Kasumi-1 (cell line): ENCODE data around the gene DELE1.
A peak's percentile ranks its signal among the peaks of the same experiment; 100 is the strongest.

Experiments used
- DNase-seq, 2 experiments: peaks; one replicate each; lab custom pipeline; 2025; lab: John Stamatoyannopoulos, UW

Gene DELE1

DNA sequence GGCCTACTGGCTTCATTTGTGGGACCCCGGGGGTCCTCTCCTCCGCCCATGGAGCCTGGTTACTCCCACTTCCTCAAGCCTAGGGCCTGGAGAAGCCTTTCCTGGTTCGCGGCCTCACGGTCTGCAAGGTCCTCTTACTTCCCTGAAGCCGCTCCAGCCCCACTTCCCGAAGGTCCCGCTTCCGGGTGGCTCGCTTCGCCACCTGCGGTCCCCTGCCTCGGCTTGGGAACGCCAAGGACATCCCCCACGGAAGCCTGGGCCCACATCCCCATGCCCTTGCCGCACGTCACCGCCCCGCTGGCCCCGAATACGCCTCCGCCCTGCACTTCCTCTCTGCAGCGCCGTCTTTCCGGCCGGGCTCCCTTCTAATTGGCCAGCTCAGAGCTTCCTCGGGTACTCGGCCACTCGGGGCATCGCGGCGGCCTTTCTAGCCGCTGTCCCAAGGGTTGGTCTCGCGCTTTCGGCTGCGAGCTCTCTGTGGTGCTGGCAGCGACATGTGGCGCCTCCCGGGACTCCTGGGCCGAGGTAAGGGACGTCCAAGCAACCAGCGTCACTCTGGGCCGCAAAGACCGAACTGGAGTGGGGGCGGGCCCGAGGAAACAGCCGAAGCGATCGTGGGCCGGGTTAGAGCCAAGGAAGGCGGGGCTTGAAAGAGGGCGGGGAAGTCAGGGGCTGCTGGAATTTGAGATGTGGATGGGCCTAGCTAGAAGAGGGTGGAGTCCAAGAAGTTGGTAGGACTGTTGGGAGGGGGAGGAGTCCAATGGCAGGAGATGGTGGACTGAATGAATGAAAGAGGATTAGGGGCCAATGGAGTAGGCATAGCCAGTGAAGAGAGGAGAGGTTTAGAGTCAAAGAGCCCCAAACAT lies at the start of gene DELE1:
Gene DELE1 (plus strand): TSS at position 424 of the 866 bp plus-strand sequence. CDS start 71 bp downstream, at position 495.
- DNase-seq = peak; percentile 96 to 98

DNA sequence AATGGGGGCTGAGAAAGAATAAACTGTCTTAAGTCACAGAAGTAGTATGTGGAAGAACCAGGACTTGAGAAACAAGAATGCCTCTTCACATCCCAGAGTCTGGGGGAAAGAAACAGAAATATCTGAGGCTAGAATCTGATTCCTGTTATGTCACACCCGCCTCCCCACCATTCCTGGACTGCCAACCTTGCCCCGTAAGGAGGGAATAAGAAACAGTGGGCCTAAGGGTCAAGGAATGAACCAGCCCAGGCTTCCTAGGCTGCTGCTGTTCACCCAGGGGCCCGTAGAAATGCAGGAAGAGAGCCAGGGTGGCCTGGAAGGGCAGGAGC lies 49.8 kb upstream of the DELE1 start:
- DNase-seq = no peak

- DNase-seq = no peak
Measured at GRCh38 chr5:141874262-141874964, 49.3 kb upstream of the DELE1 start.

DNA sequence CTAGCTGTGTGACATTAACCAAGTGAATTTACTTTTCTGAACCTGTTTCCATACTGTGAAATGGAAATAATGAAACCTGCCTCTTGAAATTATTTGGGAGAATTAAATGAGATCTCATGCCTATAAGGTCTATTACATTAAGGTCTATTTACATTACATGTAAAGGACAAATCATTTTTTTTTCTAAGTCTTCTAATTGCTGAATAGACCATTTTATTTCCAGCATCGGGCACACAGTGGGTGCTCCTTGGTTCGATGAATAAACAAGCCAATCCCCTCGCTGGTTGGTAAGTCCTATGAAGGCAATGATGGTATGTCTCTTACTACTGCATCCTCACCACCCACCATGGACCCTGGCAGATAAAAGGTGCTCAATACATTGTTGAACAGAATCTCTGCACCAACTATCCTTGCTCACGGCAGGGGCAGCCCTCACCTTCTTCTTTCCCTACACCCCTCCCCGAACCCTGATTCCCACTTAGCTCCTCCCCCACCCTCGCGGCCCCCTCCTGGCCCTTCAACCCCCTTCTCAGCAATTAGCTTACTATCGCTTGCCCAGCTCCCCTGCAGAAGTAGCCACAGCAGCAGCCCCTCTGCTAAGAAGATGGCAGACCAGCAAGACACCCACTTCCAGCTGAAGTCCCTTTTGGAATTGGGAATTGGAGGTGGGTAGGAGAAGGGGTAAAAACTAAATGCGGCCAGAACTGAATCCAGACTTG lies 48.5 kb upstream of the DELE1 start:
- DNase-seq = no peak

- no peak for DNase-seq
Measured at GRCh38 chr5:141875795-141876627, 47.7 kb upstream of the DELE1 start.

DNA sequence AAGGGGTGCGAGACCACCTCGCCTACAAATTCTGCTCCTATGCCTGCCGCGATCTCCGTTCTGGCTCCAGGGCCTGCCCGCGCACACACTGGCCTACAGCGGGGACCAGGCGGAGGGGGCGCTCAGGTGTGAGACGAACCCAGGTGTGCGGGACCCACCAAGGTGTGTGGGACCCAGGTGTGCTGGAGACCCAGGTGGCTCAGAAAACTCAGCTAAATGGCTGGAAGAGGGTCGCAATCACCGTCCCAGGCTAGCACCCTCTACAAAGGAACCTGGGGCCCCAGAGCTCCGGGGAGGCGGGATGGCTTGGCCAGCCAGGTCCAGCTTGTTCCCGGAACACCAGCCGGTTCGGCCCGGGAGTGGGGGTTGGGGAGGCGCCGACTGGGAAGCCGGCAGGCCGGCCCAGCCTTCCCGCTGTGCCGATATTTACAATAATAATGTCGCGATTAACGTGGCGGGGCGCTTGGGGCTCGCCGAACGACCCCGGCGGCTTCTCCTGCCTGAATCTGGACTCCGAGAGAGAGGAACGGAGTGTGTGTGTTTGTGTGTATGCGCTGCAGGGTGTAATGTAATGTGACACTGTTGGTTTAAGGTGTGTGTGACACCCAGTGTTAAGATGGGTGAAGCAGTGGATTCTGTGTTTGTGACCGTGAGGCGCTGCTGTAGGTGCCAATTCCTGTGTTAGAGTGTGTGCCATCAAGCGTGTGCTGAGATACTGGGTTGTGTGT lies 46.9 kb upstream of the DELE1 start:
- DNase-seq = no peak

- no peak for DNase-seq
Measured at GRCh38 chr5:141877356-141878185, 46.1 kb upstream of the DELE1 start.

GRCh38 chr5:141878186-141878710 lies 45.4 kb upstream of the DELE1 start, which contains the start of gene PCDH1:
TSS of gene PCDH1 (minus strand) at chr5:141878410. CDS start at chr5:141878262, 148 bp downstream.
- DNase-seq = no peak

DNA sequence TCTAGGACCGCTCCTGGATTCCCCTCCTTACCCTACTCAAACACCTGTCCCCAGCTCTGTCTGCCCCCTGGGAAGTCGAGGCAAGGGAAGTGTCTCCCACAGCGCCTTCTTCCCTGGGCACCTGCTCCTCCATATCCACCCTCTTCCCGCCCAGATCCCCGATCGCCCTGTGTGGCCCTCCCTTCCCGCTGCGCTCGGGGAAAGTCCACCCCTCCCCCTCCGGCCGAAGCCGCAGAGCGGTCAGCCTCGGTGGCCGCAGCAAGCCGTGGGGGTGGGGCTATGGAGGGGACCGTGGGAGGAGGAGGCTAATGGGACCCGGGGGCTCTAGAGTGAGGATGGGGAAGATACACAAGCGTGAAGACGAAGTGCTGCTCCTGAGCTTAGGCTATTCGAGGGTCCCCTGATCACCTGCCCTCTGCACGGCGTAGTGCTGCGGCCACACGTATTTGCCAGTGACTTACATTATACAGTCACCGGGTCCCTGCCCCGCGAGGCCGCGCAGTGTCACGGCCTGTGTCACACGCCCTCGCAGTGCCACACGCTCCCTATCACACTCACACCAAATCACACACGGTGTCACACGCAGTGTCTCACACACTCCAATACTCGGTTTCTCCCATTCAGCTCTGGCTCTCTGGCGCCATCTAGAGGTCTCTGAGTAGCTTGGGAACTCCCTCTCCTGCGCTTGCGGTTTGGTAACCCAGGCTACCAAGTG lies 44.8 kb upstream of the DELE1 start:
- DNase-seq = peak; percentile 87 to 88

DNA sequence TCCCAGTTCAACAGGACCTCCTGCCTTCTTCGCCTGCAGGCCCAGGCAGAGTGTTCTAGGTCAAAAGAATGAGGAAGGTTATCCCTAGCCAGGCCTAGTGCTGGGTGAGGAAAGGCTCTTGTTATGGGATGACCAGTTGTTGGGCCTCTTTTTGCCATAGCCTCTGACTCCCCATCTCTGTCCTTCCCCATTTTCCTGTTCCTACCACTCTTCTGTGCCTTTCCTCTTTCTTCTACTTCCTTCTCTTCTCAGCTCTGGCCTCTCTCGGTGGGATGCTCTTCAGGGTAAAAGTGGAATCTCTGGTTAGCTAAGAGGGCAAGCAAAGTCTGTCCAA lies 44.3 kb upstream of the DELE1 start:
- no peak for DNase-seq

- peak; percentile 25 to 35 for DNase-seq
Measured at GRCh38 chr5:141879941-141880738, 43.5 kb upstream of the DELE1 start.

GRCh38 chr5:141880961-141881801 lies 42.5 kb upstream of the DELE1 start:
- no peak for DNase-seq

DNA sequence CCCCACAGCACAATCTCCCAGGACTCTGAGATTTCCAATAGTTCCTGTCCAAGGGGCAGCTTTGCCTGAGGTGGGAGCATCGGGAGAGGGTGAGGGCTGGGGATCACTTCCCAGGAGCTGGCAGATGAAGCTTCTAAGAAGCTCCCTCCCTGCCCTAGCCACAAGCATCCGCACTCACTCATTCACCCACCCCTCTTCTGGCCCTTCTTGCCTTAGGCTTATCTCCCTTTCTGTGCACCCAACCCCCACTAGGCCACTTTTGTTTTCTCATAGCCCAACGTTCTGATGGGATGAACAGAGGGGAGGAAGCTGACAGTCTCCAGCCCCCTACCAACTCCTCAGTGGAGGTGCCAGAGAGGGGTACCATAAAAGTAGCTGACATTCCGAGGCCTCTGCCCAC lies 41.8 kb upstream of the DELE1 start:
- no peak for DNase-seq

DNA sequence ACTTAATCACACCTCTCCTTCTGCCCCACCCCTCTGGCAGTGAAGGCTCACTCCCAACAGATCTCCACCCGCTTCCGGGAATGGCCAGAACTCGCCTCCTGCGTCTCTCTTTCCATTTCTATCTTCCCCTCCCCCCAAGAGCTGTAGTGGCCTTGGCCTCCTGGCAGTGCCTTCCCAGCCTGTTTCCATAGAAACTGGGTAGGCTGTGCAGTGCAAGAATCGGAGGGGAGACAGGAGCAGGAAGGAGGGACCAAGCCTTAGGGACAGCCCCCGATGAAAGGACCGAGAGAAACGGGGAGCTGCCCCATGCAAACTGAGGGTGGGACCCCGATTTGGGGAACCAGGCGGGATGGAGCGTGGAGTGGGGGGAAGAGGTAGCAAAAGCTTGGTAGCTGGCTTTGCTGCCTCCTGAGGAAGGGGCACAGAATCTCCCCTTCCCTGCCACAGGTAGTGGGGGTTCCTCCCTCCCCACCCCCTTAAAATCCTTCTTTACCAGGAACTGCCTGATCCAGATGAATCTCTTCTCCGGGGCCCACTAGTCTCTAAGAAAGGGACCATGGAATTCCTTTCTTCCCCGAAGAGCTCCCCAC lies 41.0 kb upstream of the DELE1 start:
- DNase-seq = no peak

DNA sequence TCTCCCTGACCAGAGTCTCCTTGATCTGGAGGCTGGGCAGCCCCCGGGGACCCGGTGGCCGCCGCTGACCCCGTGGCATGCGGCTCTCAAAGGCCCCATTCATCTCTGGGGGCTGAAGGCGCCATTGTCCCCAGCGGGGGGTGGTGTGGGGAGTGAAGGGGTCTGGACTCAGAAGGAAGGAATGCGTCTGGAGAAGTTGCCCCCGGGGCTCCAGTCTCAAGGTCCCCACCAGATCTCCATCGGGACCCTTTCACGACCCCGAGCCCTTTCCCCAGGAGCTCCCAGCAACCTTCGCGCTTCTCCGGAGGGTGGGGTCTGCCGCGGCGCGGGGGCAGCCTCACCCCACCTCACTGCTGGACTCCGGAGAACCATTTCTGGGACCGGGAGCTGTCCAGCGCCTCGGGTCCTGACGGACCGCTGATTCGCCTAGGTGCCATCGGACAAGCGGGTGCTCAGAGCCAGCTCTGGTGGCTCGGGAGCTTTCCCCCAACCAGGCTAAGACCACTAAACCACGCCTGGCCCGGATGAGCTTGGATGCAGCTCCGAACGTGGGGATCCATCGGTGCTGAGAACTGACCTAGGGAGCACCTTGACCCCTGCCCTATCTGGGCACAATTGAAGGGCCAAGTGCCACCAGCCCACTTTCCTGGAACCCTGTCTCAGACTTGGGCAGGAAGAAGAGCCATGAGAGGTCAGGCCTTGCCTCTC lies 40.3 kb upstream of the DELE1 start:
- DNase-seq = no peak

- no peak for DNase-seq
Measured at GRCh38 chr5:141883892-141884318, 39.8 kb upstream of the DELE1 start.
